HepG2 (cell line): Measurements from ENCODE around the gene SLC29A1.

Experiments used
- CREM ChIP-seq, 2 experiments: sonication (generic) in 1 of 2; formaldehyde crosslinking in 1 of 2; IDR thresholded peaks; 2 replicates each; pipeline versions ENCODE4 v1.4.0 to v1.6.1; 2016 to 2020; ENCODE audit warnings: antibody characterized with exemption in 1 of 2, mild to moderate bottlenecking in 1 of 2, missing genetic modification reagents in 1 of 2
- CTCF ChIP-seq: sonication (generic); formaldehyde crosslinking; IDR thresholded peaks from 2 replicates; pipeline ENCODE4 v1.5.0; 2020; ENCODE audit warnings: mild to moderate bottlenecking, missing genetic modification reagents, moderate library complexity
- NR2F1 ChIP-seq, 2 experiments: fragments of 450-650 bp in 1 of 2; formaldehyde crosslinking in 1 of 2; IDR thresholded peaks; 2 replicates each; pipeline versions ENCODE4 v1.5.0 to v1.6.1; 2016 to 2020; ENCODE audit warnings: mild to moderate bottlenecking in 1 of 2, missing compliant biosample characterization in 1 of 2, missing genetic modification reagents in 1 of 2, moderate library complexity in 1 of 2
- ZBTB38 ChIP-seq: sonication (generic); formaldehyde crosslinking; IDR thresholded peaks from 2 replicates; pipeline ENCODE4 v1.5.1; 2020; ENCODE audit warnings: mild to moderate bottlenecking, missing genetic modification reagents

GRCh38 chr6:44198684-44199083, 24.7 kb upstream of the SLC29A1 start:
- no peak for TF ChIP-seq ZBTB38
- TF ChIP-seq NR2F1 (CRISPR knock-in tag; IDR thresholded peaks at IDR 0.05) = no peak
- no peak for TF ChIP-seq CTCF (CRISPR knock-in tag)
- TF ChIP-seq CREM (IDR thresholded peaks at IDR 0.05) = no peak
- no peak for TF ChIP-seq CREM (CRISPR knock-in tag; IDR thresholded peaks at IDR 0.05)
